ENCODE results near the gene VAPB.

The VAPB gene

GRCh38 chr20:58483051-58483450 lies 94.0 kb downstream of the VAPB start:
- DNase-seq (ENCODE audit: low spot score), result no peak

- DNase-seq (ENCODE audit: low spot score), result no peak
Measured at GRCh38 chr20:58483470-58483869, 94.4 kb downstream of the VAPB start.

GRCh38 chr20:58485393-58485792 lies 96.4 kb downstream of the VAPB start:
- DNase-seq (ENCODE audit: low spot score), result no peak

- DNase-seq (ENCODE audit: low spot score), result no peak
Measured at GRCh38 chr20:58486207-58486606, 97.2 kb downstream of the VAPB start.

- no peak for DNase-seq (ENCODE audit: low spot score)
Measured at GRCh38 chr20:58492074-58492718, 103.2 kb downstream of the VAPB start.

GRCh38 chr20:58492795-58493524 lies 103.9 kb downstream of the VAPB start:
- no peak for DNase-seq (ENCODE audit: low spot score)

GRCh38 chr20:58494923-58495622 lies 106.0 kb downstream of the VAPB start:
- DNase-seq (ENCODE audit: low spot score), result no peak

- no peak for DNase-seq (ENCODE audit: low spot score)
Measured at GRCh38 chr20:58495623-58496428, 106.8 kb downstream of the VAPB start.

GRCh38 chr20:58496429-58496769 lies 107.4 kb downstream of the VAPB start:
- no peak for DNase-seq (ENCODE audit: low spot score)

GRCh38 chr20:58497076-58497641 lies 108.1 kb downstream of the VAPB start:
- DNase-seq (ENCODE audit: low spot score), result no peak

- DNase-seq (ENCODE audit: low spot score), result no peak
Measured at GRCh38 chr20:58497724-58498469, 108.9 kb downstream of the VAPB start.

GRCh38 chr20:58498470-58499068 lies 109.5 kb downstream of the VAPB start:
- no peak for DNase-seq (ENCODE audit: low spot score)

- no peak for DNase-seq (ENCODE audit: low spot score)
Measured at GRCh38 chr20:58500256-58500655, 111.2 kb downstream of the VAPB start.
